ENCODE data around the gene SLC25A29.

DNA sequence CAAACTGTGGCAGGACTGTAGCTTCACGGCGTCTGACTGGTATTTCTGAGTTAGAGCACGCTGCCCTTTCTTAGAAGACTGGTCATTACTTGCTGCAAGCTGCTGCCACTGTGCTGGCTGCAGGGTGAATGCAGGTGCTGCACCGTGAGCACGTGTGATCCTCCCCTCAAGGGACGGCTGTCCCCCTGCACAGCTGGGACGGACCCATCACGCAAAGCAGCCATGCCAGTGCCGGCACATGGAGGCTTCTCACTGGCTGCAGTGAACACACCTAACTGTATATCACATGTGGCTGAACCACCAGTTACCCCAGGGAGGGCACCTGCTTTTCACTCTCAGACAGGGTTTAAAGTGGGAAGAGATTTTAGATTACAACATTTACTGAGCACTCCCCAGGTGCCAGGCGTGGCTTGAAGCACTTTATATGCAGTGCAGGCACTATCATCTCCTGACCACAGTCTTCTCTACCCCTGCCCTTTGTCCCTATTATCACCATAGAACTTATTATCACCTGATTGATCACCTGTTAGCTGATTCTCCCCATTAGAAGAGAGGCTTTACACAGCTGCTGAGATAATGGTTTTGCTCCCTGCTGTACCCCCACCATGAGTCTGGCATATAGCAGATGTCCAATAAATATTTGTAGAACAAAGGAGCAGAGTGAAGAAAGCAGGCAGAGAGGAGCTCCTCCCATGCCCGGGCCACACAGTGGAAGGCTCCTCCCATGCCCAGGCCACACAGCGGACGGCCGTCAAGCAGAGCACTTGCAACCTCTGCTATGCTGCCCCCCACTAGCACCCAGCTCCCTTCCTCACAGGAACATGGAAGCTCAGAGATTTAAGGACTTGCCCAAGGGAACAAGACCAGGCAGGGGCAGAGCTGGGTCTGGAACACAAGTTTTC is 42.8 kb upstream of the SLC25A29 start:
- TF ChIP-seq, protein P1, sequence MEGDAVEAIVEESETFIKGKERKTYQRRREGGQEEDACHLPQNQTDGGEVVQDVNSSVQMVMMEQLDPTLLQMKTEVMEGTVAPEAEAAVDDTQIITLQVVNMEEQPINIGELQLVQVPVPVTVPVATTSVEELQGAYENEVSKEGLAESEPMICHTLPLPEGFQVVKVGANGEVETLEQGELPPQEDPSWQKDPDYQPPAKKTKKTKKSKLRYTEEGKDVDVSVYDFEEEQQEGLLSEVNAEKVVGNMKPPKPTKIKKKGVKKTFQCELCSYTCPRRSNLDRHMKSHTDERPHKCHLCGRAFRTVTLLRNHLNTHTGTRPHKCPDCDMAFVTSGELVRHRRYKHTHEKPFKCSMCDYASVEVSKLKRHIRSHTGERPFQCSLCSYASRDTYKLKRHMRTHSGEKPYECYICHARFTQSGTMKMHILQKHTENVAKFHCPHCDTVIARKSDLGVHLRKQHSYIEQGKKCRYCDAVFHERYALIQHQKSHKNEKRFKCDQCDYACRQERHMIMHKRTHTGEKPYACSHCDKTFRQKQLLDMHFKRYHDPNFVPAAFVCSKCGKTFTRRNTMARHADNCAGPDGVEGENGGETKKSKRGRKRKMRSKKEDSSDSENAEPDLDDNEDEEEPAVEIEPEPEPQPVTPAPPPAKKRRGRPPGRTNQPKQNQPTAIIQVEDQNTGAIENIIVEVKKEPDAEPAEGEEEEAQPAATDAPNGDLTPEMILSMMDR (IDR thresholded peaks at IDR 0.05) = no peak
- no peak for TF ChIP-seq POLR2A (IDR thresholded peaks at IDR 0.05)
